HepG2 (cell line): ENCODE data around the gene USP30. TPM values are rescaled to one million over a fixed set of nuclear protein-coding genes. Genes with fewer than 3 reads are reported as not detected.

Experiments used
- ATAC-seq: fragments of 200-7000 bp; cut with Tn5 transposase; 3 replicates; pipeline ENCODE4 v1.9.1; 2020; ENCODE audit warnings: mild to moderate bottlenecking, moderate library complexity
- BruUV-seq: library from RNA; stranded (reverse); fragments of 400-500 nt; replicated peaks from 2 replicates; lab custom pipeline; 2021; lab: Mats Ljungman, UMichigan
- CTCF ChIA-PET: fragments of 300-600 bp; formaldehyde crosslinking; extraction: SDS; loops from one replicate; lab custom pipeline; 2021; ENCODE audit warnings: low total read pairs, inconsistent platforms, low intra/inter-chr PET ratio; lab: Yijun Ruan, JAX
- POLR2A ChIA-PET: fragments of 350-600 bp; sonication (Branson Sonifier 250); formaldehyde crosslinking; loops from one replicate; lab custom pipeline; 2020; ENCODE audit warnings: antibody characterized with exemption, inconsistent platforms; lab: Yijun Ruan, JAX
- DNase-seq: peaks from one replicate; pipeline ENCODE4 v3.0.0-alpha.2; 2015; ENCODE audit warnings: low spot score
- FAIRE-seq: peaks from 3 replicates; lab custom pipeline; 2011; peaks lifted over from hg19 to GRCh38; lab: Jason Lieb, UNC
- H2AFZ ChIP-seq: one replicate; pipeline ENCODE4 v1.6.1; 2011; ENCODE audit warnings: low read length, inconsistent platforms
- H3K27ac ChIP-seq: fragments of 300-600 bp; 3 replicates; pipeline ENCODE4 v1.8.0; 2011; ENCODE audit warnings: mixed run types, mild to moderate bottlenecking, mixed read lengths, low read length, inconsistent platforms; ENCODE audit not compliant: insufficient read depth; ENCODE audit errors: extremely low read length
- H3K27me3 ChIP-seq, 2 experiments: fragments of 200-600 bp in 1 of 2; 2 replicates in 1 of 2; 3 replicates in 1 of 2; pipeline versions ENCODE4 v1.6.0 to v1.8.0; 2011; ENCODE audit warnings: low read length in 2 of 2, mild to moderate bottlenecking in 2 of 2, moderate library complexity in 2 of 2, inconsistent platforms in 1 of 2; ENCODE audit not compliant: insufficient read depth in 2 of 2, control insufficient read depth in 1 of 2
- H3K36me3 ChIP-seq, 2 experiments: fragments of 200-600 bp in 1 of 2; replicated peaks in 1 of 2; 2 replicates in 1 of 2; 3 replicates in 1 of 2; pipeline versions ENCODE4 v1.5.1 to v1.8.0; 2011; ENCODE audit warnings: low read length in 2 of 2, inconsistent platforms in 1 of 2; ENCODE audit not compliant: insufficient read depth in 2 of 2, control insufficient read depth in 1 of 2
- H3K4me1 ChIP-seq: 2 replicates; pipeline ENCODE4 v1.5.1; 2012; ENCODE audit warnings: low read length, inconsistent platforms; ENCODE audit not compliant: insufficient read depth
- H3K4me2 ChIP-seq: 2 replicates; pipeline ENCODE4 v1.6.0; 2011; ENCODE audit warnings: low read depth, low read length, inconsistent platforms
- H3K4me3 ChIP-seq, 3 experiments: fragments of 200-600 bp in 1 of 3; sonication (generic), shearing (Covaris generic) in 1 of 3; replicated peaks in 1 of 3; 2 replicates each; pipeline ENCODE4 v1.5.1; 2011 to 2016; ENCODE audit warnings: low read length in 3 of 3, inconsistent platforms in 2 of 3, low read depth in 2 of 3, mild to moderate bottlenecking in 2 of 3, control low read depth in 1 of 3, mixed read lengths in 1 of 3; ENCODE audit not compliant: insufficient read depth in 1 of 3
- H3K79me2 ChIP-seq: one replicate; pipeline ENCODE4 v1.6.1; 2011; ENCODE audit warnings: low read length, inconsistent platforms; ENCODE audit not compliant: insufficient read depth
- H3K9ac ChIP-seq: 2 replicates; pipeline ENCODE4 v1.6.0; 2011; ENCODE audit warnings: mild to moderate bottlenecking, low read depth, low read length, inconsistent platforms; ENCODE audit not compliant: insufficient read depth
- H3K9me3 ChIP-seq: 2 replicates; pipeline ENCODE4 v1.5.1; 2012; ENCODE audit warnings: mild to moderate bottlenecking, low read length
- H4K20me1 ChIP-seq: 2 replicates; pipeline ENCODE4 v1.6.0; 2011; ENCODE audit warnings: inconsistent platforms, mild to moderate bottlenecking, low read length, moderate library complexity; ENCODE audit not compliant: insufficient read depth
- BORCS8-MEF2B ChIP-seq: sonication (generic); formaldehyde crosslinking; IDR thresholded peaks from 2 replicates; pipeline ENCODE4 v1.8.0; 2022; ENCODE audit warnings: mild to moderate bottlenecking, missing genetic modification reagents
- CAMTA2 ChIP-seq: sonication (generic); formaldehyde crosslinking; IDR thresholded peaks from 2 replicates; pipeline ENCODE4 v1.4.0; 2020; ENCODE audit warnings: mild to moderate bottlenecking, missing genetic modification reagents, borderline replicate concordance
- JUNB ChIP-seq: sonication (generic); formaldehyde crosslinking; IDR thresholded peaks from 2 replicates; pipeline ENCODE4 v1.8.0; 2022; ENCODE audit warnings: missing genetic modification reagents, mild to moderate bottlenecking, borderline replicate concordance
- MTA1 ChIP-seq: sonication (generic); formaldehyde crosslinking; IDR thresholded peaks from 2 replicates; pipeline ENCODE4 v1.4.0; 2020; ENCODE audit warnings: missing genetic modification reagents, mild to moderate bottlenecking, borderline replicate concordance
- NCOA1 ChIP-seq: sonication (generic); formaldehyde crosslinking; IDR thresholded peaks from 2 replicates; pipeline ENCODE4 v1.9.0; 2021; ENCODE audit warnings: missing genetic modification reagents
- NR1H2 ChIP-seq: sonication (generic); formaldehyde crosslinking; IDR thresholded peaks from 2 replicates; pipeline ENCODE4 v1.8.1; 2022; ENCODE audit warnings: low read depth, missing genetic modification reagents, borderline replicate concordance
- SP1 ChIP-seq, 2 experiments: fragments of 450-650 bp in 1 of 2; sonication (generic) in 1 of 2; formaldehyde crosslinking in 1 of 2; IDR thresholded peaks; 2 replicates each; pipeline versions ENCODE4 v1.4.0 to v1.6.1; 2016 to 2020; ENCODE audit warnings: missing genetic modification reagents in 1 of 2
- ZMYM3 ChIP-seq: sonication (generic); formaldehyde crosslinking; IDR thresholded peaks from 2 replicates; pipeline ENCODE4 v1.5.1; 2020; ENCODE audit warnings: mild to moderate bottlenecking, missing genetic modification reagents
- ZNF33A ChIP-seq: sonication (generic); formaldehyde crosslinking; IDR thresholded peaks from 2 replicates; pipeline ENCODE4 v1.5.1; 2020; ENCODE audit warnings: missing genetic modification reagents, mild to moderate bottlenecking, moderate library complexity, borderline replicate concordance
- ZNF44 ChIP-seq: sonication (generic); formaldehyde crosslinking; IDR thresholded peaks from 2 replicates; pipeline ENCODE4 v1.5.1; 2020; ENCODE audit warnings: mild to moderate bottlenecking, missing genetic modification reagents
- ZNF720 ChIP-seq: sonication (generic); formaldehyde crosslinking; IDR thresholded peaks from 2 replicates; pipeline ENCODE4 v1.4.0; 2020; ENCODE audit warnings: missing genetic modification reagents
- WGBS: methylation state at CpG from one replicate; pipeline ENCODE4 v1.1.6; 2017; ENCODE audit warnings: low lambda C conversion rate; 5-methylcytosine and 5-hydroxymethylcytosine counted together
- in situ Hi-C: cut with HindIII; loops from 2 replicates; pipeline ENCODE4 v1.10.0; 2017; ENCODE audit warnings: low pct_unique_long_range_greater_than_20kb; ENCODE audit not compliant: extremely low pct_ligation_motif_present
- intact Hi-C: fragments of 100-400 bp; cut with micrococcal nuclease; formaldehyde crosslinking; loops from one replicate; pipeline ENCODE4 v1.10.0; 2022; ENCODE audit not compliant: unreplicated experiment
- polyA plus RNA-seq, 8 experiments: library from polyadenylated mRNA; depleted of rRNA in 3 of 8; stranded (reverse) in 7 of 8; unstranded in 1 of 8; fragments of >200 nt; fragmentation: Illumina TruSeq in 4 of 8; extraction: Trizol in 4 of 8; gene quantifications; 2 replicates each; pipeline versions ENCODE4 v1.2.1 to v1.2.3, GENCODE V29; 2011 to 2016; ENCODE audit warnings: low read depth in 4 of 8, missing spikeins in 1 of 8, mixed read lengths in 1 of 8; ENCODE audit not compliant: insufficient read depth in 1 of 8
- total RNA-seq, 5 experiments: library from RNA; depleted of rRNA; stranded (reverse); fragments of >200 nt; fragmentation: Illumina TruSeq; extraction: Trizol; gene quantifications; 2 replicates each; pipeline ENCODE4 v1.2.3, GENCODE V29; 2016; ENCODE audit warnings: low read depth in 1 of 5
- TF ChIP-seq, protein P1 (sequence below): sonication (generic); formaldehyde crosslinking; IDR thresholded peaks from 2 replicates; pipeline ENCODE4 v1.5.0; 2020; ENCODE audit warnings: missing genetic modification reagents
- TF ChIP-seq, protein P2 (sequence below): sonication (generic); formaldehyde crosslinking; conservative IDR thresholded peaks from 2 replicates; pipeline ENCODE4 v1.8.0; 2022; ENCODE audit warnings: low read depth, missing genetic modification reagents
- TF ChIP-seq, protein P3 (sequence below): sonication (generic); formaldehyde crosslinking; IDR thresholded peaks from 2 replicates; pipeline ENCODE4 v1.5.1; 2020; ENCODE audit warnings: mild to moderate bottlenecking, moderate library complexity, missing genetic modification reagents

USP30 gene
- total and polyA plus RNA-seq, 2 of the 13 experiments (the other 11 are each of a cell fraction or from before 2014, with no cell fraction given) = 11.2 to 20.8 TPM

DNA sequence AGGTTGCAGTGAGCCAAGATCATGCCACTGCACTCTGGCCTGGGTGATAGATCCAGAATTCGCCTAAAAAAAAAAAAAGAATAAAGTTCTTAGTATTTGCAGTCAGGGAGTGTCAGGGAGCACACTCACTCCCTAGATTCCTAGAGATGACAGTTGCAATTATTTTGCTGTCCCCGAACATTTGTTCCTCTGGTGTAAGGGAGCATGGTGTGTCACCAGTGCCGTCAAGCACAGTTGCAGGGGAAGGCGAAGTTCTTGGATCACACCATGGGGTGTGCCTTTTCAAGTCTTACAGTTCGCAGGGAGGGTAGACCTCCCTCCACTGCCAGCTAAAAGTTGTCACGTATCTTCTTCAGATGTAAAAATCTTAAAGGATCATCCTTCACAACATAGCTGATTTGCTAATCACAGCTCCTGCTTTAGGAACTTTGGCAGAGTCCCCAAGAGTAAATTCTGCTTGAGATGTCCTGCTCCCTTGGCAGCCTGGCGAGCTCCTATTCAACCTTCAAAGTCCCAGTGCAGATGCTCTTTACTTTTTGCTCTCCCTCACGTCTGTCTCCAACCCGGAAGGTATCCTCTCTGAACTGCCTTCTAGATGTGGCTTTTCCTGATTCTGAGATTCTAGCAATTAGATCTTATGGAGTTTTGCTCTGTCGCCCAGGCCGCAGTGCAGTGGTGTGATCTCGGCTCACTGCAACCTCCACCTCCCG, 75.3 kb downstream of the USP30 start (continued):
- TF ChIP-seq, protein P1, sequence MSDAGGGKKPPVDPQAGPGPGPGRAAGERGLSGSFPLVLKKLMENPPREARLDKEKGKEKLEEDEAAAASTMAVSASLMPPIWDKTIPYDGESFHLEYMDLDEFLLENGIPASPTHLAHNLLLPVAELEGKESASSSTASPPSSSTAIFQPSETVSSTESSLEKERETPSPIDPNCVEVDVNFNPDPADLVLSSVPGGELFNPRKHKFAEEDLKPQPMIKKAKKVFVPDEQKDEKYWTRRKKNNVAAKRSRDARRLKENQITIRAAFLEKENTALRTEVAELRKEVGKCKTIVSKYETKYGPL (CRISPR knock-in tag) = no peak
- TF ChIP-seq SP1 (IDR thresholded peaks at IDR 0.05) = no peak
- no peak for TF ChIP-seq SP1 (CRISPR knock-in tag; IDR thresholded peaks at IDR 0.05)
- TF ChIP-seq JUNB (CRISPR knock-in tag) = no peak
- TF ChIP-seq, protein P2, sequence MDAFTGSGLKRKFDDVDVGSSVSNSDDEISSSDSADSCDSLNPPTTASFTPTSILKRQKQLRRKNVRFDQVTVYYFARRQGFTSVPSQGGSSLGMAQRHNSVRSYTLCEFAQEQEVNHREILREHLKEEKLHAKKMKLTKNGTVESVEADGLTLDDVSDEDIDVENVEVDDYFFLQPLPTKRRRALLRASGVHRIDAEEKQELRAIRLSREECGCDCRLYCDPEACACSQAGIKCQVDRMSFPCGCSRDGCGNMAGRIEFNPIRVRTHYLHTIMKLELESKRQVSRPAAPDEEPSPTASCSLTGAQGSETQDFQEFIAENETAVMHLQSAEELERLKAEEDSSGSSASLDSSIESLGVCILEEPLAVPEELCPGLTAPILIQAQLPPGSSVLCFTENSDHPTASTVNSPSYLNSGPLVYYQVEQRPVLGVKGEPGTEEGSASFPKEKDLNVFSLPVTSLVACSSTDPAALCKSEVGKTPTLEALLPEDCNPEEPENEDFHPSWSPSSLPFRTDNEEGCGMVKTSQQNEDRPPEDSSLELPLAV (CRISPR knock-in tag) = no peak
- TF ChIP-seq ZNF33A (CRISPR knock-in tag) = no peak
- TF ChIP-seq ZNF720 (CRISPR knock-in tag) = no peak

DNA sequence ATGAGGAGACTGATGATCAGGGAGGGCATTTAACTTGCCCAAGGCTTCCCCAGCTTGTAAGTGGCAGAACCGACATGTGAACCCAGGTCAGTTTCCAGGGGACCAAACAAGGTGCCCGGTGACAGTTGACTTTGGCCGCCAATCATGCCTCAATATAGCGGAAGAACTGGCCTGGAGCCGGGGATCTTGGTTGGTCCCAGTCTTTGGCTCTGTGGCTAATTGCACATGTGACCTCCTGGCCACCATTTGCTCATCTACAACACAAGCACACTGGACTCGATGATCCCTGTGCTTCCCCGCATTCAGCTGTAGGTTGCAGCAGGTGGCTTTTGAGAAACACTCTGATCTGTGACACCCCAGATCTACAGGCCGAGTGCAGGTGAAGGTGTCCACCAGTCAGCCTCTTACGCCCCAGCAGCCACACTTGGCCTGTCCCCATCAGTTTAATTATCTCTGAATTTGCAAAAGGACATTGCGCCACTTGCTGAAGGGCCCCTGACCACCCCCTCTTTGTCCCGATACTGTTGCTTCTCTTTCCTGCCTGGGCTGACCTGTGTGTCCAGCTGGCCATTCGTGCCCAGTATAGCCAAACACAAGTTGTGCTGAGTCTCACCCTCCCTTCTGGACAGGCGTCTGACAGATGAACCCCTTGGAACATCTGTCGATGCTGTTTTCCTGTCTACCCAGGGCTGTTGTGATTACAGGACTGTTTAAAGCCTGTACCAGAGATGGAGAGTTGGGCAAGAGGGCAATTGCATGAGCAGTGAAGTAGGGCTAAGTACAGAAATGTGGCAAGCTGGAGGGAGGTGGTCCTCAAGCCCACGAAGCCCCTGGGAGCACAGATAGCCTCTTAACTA, 78.1 kb downstream of the USP30 start:
- H2AFZ ChIP-seq = no peak overlapping the region
- POLR2A ChIA-PET = no interaction called here
- in situ Hi-C loops (loop anchor here (10.0 kb wide), 2 partner anchors 114 to 254 kb away; no protein-coding TSS in a partner anchor), intact Hi-C loops (no loop called here)
- no peak overlapping the region for H3K4me2 ChIP-seq
- WGBS = 87% methylated on average over 11 of the region's 15 CpGs
- no peaks in the 10 kb centered on the region for H3K4me1 ChIP-seq
- H3K9me3 ChIP-seq = no peaks in the 10 kb centered on the region
- no peak overlapping the region for H3K27ac ChIP-seq
- CTCF ChIA-PET = no interaction called here
- no peak for DNase-seq
- TF ChIP-seq NCOA1 (no peak), BORCS8-MEF2B (CRISPR knock-in tag) (no peak), CAMTA2 (CRISPR knock-in tag) (no peak), NR1H2 (CRISPR knock-in tag) (no peak), ZMYM3 (CRISPR knock-in tag) (no peak), ZNF44 (no peak), MTA1 (no peak)
- TF ChIP-seq, protein P3, sequence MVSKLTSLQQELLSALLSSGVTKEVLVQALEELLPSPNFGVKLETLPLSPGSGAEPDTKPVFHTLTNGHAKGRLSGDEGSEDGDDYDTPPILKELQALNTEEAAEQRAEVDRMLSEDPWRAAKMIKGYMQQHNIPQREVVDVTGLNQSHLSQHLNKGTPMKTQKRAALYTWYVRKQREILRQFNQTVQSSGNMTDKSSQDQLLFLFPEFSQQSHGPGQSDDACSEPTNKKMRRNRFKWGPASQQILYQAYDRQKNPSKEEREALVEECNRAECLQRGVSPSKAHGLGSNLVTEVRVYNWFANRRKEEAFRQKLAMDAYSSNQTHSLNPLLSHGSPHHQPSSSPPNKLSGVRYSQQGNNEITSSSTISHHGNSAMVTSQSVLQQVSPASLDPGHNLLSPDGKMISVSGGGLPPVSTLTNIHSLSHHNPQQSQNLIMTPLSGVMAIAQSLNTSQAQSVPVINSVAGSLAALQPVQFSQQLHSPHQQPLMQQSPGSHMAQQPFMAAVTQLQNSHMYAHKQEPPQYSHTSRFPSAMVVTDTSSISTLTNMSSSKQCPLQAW (CRISPR knock-in tag) = no peak
- ATAC-seq = no peak
- no TSS peak for BruUV-seq
- H3K27me3 ChIP-seq = no peaks in the 10 kb centered on the region
- no peak overlapping the region for H3K4me3 ChIP-seq
- H4K20me1 ChIP-seq = no peaks in the 10 kb centered on the region
- no peak for FAIRE-seq
- H3K9ac ChIP-seq = no peak overlapping the region
- no peaks in the 10 kb centered on the region for H3K79me2 ChIP-seq
- 0 out of 5 replicates have a peak, but pooled peaks cover 0 to 1% of the 10 kb centered on the region in 2 experiments for H3K36me3 ChIP-seq
